ENCODE results near the gene AGRN.
"Not testable (repeated sequence)": the region's sequence is repeated elsewhere in the genome, so short reads cannot be mapped to it uniquely, and the experiment has no call there.

The AGRN gene

DNA sequence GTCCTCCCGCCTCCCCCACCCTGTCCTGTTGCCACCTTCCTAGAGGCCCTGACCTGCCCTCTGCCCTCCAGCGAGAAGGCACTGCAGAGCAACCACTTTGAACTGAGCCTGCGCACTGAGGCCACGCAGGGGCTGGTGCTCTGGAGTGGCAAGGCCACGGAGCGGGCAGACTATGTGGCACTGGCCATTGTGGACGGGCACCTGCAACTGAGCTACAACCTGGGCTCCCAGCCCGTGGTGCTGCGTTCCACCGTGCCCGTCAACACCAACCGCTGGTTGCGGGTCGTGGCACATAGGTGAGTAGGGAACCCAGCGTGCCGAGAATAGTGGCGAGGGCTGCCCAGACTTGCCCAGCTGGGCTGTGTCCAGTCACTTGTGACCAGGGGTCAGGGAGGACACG is 33.8 kb downstream of the AGRN start:
- DNase-seq (ENCODE audit: low read depth) = no peak

DNA sequence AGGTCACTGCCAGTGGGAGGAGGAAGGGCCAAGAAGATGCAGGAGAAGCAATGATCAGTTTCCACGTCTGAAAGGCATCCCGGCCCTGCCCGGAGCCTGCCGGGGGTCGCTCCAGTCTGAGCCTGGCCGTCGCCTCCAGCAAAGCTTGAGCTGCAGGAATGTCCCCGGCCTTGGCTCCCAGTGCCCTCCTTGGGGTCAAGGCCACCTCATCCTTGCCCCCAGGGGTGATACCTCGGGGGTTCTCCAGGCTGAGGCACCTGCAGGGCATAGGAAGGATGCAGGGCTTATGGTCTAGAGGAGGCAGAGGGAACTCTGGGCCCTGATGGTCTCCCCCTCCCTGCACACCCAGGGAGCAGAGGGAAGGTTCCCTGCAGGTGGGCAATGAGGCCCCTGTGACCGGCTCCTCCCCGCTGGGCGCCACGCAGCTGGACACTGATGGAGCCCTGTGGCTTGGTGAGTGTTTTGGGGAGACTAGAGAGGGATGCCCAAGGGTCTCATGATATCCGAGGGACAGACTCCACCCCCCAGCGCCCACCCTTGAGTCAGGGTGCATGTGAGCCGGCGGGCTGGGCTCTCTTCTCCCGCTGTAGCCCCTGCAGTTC is 34.3 kb downstream of the AGRN start:
- DNase-seq (ENCODE audit: low read depth) = no peak

DNA sequence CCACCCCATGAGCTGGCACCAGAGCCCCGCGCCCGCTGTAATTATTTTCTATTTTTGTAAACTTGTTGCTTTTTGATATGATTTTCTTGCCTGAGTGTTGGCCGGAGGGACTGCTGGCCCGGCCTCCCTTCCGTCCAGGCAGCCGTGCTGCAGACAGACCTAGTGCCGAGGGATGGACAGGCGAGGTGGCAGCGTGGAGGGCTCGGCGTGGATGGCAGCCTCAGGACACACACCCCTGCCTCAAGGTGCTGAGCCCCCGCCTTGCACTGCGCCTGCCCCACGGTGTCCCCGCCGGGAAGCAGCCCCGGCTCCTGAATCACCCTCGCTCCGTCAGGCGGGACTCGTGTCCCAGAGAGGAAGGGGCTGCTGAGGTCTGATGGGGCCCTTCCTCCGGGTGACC is 35.1 kb downstream of the AGRN start:
- DNase-seq (ENCODE audit: low read depth) = no peak

DNA sequence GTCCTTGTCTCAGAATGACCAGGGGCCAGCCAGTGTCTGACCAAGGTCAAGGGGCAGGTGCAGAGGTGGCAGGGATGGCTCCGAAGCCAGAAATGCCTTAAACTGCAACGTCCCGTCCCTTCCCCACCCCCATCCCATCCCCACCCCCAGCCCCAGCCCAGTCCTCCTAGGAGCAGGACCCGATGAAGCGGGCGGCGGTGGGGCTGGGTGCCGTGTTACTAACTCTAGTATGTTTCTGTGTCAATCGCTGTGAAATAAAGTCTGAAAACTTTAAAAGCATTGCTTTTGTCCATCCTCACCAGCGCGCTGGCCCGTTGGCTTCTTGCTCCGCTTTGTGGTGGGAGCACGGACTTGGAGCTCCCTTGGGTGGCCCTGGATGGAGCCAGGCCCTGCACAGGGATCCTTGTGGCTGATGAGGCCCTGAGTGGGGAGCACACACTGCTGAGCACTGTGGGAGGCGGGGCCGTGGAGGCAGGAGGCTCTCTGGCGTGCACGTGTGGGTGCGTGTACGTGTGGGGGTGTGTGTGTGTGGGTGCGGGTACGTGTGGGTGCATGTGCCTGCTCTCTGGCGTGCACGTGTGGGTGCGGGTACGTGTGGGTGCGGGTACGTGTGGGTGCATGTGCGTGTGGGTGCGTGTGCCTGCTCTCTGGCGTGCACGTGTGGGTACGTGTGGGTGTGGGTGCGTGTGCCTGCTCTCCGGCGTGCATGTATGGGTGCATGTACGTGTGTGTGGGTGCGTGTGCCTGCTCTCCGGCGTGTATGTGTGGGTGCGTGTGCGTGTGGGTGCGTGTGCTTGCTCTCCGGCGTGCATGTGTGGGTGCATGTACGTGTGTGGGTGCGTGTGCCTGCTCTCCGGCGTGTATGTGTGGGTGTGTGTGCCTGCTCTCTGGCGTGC is 36.2 kb downstream of the AGRN start:
- DNase-seq (ENCODE audit: low read depth) = no peak

DNA sequence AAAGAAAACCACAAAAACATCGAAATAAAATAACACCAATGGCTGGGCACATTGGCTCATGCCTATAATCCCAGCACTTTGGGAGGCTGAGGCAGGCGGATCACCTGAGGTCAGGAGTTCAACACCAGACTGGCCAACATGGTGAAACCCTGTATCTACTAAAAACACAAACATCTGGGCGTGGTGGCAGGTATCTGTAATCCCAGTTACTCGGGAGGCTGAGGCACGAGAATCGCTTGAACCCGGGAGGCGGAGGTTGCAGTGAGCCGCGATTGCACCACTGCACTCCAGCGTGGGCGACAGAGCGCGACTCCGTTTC is 37.8 kb downstream of the AGRN start:
- DNase-seq (ENCODE audit: low read depth) = not testable (repeated sequence)

DNA sequence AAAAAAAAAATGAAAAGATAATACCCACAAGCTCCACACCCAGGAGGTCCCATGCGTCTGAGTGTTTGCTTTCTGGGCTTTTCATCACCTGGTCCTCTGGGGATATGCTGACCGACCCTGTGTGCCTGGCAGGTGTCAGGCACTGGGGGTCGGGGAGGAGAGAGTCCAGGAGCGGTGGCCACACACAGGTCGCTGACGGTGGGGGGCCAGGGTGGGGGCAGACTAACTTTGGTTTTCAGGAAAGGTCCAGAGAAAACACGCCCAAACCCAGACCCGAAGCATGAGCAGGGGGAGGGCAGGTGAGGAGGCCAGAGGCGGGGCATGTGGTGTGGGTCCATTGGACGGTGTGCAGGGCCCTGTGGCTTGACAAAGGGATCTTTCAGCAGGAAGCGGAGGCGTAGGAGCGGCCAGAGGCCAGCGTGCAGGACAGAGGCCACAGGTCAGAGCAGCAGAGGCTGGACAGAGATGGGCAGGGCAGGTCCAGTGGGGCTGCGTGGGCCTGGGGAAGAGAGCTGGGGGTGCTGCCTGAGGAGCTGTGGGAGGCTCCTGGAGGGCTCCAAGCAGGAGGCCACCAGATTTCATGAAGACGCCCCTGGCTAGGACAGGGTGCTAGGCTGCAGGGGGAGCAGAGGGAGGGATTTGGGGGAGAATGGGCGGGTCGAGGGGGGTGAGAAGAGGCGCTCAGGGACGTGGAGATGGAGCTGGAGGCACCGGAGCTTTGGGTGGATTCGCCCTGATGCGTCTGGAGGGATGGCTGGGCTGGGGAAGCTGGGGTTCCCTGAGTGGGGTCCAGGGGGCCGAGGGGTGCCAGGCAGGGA is 38.4 kb downstream of the AGRN start:
- no peak for DNase-seq (ENCODE audit: low read depth)

DNA sequence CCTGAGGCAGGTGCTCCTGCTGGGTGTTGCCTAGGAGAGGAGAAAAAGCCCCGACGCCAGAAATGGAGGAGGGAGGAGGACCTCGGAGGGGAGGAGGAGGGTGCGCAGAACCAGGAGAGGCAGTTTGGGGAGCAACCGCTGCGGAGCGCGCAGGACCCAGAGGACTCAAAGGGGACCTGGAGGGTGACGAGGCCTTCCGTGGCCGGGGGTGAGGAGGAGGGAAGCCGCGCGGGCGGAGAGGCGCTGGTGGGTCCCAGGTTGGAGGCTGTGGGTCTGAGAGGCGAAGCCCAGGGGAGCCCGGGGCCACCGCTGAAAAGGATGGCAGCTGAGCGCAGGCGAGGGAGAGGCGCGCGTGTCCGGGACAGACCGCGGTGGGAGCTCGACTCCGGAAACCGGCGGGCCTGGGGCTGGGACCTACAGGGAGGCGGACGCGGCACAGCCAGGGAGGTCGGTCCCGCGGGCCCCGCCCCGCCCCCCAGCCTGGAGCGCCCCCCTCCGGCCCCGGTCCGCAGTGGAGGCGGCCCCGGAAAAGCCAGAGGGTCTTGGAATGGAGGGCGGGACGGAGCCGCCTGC is 39.1 kb downstream of the AGRN start:
- no peak for DNase-seq (ENCODE audit: low read depth)

DNA sequence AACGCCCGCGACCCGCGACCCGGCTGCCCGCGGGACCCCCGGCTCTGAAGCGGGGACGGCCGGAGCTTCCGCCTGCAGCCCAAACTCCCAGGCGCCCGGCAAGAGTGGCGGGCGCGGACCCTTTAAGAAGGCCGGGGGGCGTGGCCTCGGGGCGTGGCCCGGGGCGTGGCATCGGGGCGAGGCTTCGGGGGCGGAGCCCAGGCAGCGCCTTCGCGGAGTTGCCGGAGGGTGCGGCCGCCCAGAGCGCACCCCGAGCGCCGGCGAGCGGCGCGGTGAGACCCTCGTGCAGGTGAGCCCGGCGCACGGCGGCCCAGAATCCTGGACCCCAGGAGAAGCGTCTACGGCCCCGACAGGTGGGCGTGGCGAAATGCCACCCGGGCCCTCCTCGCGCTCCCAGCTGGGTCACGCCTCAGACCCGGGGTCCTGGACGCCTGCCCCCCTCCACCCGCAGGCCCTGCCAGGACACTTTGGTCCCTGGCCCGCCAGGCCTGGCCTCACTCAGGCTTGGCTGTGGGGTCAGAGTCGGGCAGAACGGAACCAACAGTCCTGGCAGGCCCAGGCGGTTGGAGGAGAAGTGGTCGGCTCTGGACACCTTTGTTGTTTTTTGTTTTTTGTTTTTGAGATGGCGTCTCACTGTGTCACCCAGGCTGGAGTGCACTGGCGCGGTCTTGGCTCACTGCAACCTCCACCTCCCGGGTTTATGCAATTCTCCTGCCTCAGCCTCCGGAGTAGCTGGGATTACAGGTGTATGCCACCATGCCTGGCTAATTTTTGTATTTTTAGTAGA is 39.8 kb downstream of the AGRN start:
- peak; percentile 89 for DNase-seq (ENCODE audit: low read depth)

DNA sequence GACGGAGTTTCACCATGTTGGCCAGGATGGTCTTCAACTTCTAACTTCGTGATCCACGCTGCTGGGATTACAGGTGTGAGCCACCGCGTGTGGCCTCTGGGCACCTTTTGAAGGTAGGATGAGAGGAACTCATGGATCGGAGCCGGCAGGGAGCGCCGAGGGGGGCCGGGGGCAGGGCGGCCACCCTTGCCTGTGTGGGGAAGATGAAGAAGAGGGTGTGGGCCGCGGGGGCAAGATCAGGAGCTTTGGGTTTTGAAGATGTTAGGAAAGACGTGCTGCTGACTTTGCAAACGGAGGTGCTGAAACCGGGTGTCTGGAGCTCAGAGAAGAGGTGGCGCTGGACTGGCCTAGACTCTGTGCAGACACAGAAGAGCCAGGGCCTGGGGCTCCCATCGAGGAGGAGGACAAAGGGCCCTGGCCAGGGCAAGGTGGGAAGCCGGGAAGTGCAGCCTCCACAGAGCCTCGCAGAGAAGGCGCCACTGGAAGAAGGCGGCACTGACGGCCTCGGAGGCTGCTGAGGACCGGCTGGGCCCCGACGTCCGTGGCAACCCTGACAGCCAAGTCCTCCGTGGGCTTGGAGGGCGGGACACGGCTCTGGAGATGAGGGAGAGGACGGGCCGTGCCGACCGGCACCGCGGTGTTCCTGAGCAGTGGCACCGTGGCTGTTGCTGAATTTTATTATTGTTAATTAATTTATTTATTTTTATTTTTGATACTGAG is 40.5 kb downstream of the AGRN start:
- no peak for DNase-seq (ENCODE audit: low read depth)

DNA sequence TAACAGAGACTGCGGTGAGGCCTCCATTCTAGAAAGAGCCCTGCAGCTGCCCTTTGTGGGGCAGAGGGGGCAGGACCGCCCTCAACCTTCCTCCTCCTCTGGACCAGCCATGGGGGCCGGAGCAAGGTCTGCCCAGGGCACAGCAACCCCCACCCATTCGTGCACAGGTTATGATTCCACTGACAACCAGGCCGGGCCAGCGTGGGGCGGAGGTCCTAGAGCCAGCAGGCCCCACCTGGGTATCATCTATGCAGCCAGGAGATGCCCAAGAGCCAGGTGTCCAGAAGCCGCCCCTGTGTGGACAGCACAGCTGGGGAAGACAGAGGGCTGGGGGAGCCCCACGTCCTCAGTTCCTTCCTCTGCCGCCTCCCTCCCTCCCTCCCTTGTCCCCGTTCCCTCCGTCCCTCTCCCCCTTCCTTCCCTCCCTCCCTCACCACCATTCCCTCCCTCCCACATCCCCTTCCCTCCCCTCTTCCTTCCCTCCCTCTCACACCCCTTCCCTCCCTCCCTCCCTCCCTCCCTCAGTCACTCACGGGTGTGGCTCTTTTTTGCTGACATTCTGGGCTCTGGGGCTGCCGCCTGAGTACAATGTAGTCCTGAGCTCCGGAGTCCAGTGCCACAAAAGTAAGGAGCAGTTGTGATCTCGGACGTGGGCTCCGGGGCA is 41.9 kb downstream of the AGRN start:
- no peak for DNase-seq (ENCODE audit: low read depth)

DNA sequence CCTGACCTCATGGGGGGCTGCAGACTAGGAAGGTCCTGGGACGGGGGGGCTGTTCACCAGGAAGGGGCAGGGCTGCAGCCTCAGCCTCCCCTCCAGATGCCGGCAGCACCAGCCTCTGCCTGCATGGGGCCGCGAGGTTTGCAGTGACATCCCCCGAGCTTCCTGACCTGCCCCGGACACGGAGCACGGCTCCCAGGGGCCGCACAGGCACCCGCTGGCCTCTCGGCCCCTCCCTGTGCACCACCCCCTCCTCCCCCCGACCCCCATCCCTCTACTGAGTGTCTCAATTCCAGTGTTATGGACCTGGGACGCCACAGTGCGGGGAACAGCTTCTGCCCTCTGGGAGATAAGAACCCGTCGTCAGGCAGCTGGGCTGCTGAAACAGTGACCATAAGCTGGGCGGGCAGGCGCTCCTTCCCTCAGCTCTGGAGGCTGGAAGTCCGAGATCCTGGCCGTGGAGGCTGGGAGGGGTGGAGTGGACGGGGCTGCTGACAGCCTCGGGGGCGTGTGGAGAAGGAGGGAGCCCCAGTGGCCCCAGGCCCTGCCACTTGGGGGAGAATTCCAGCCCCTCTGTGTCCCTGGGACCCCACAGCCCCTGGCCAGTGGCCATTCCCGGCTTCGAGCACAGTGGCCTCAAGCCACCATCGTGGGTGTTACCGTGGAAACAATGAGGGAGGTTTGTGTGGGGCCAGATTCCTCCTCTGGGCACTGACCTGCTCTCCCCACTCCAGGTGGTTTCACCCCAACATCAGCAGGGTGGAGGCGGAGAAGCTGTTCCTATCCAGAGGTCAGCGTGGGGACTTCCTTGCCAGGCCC is 42.6 kb downstream of the AGRN start:
- no peak for DNase-seq (ENCODE audit: low read depth)

DNA sequence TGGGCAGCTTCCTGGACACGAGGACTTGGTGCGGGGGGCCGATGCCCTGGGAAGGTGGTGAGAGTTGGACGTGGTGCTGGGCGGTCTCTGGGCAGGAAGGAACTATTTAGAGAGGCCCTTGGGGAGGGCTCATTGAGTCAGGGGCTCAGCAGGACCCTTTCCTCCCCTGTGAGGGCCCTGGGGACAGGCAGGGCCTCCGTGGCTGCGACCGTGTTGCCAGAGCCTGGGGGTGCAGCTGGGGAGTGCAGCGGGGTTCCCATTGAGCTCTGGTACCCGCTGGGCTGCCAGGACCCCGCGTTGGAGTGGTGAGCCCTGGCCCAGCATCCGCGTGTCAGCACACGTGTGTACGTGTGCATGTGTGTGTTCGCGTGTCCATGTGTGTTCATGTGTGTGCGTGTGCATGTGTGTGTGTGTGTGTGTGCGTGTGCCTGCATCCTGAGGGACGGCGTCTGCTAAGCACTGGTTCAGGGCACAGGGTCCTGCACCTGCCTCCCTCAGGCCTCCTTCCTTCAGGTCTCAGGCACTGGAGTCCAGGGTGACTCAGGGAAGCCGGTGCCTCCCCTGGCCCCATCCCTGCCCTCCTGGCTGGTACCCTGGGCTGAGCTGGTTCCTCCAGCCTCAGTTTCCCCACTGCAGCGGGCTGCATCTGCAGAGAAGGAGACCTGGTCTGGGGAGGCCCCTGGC is 43.5 kb downstream of the AGRN start:
- no peak for DNase-seq (ENCODE audit: low read depth)

DNA sequence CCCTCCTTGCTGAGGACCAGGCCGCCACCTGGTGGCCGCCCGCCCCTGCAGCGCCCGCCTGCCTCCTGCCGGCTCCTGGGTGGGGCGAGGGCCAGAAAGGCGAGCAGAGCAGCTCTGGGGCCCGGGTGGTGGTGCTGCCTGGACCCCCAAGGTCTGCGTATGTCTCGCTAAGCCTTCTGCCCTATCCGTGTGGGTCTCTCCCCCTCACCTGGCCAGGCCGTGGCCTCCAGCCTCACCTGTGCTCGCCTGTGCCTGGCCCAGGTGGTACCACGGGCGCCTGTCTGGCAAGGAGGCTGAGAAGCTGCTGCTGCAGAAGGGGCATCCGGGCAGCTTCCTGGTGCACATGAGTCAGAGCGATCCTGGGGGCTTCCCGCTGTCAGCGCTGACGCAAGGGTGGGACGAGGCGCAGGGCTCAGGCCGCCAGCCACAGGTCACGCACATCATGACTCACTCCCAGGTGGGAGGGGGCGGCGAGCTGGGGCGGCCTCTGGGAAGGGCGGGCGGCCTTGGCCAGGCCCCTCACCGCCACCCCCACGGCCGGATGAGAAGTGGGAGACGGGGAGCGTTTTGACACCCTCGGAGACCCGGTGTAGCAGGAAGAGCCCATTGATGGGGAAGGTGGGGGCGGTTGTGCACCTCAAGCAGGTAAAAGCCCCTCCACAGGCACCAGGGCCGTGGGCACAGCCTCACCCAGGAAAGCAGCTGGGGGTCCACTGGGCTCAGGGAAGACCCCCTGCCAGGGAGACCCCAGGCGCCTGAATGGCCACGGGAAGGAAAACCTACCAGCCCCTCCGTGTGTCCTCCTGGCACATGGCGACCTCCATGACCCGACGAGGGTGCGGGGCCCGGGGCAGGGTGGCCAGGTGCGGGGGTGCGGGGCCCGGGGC is 44.3 kb downstream of the AGRN start:
- peak; percentile 90 for DNase-seq (ENCODE audit: low read depth)

DNA sequence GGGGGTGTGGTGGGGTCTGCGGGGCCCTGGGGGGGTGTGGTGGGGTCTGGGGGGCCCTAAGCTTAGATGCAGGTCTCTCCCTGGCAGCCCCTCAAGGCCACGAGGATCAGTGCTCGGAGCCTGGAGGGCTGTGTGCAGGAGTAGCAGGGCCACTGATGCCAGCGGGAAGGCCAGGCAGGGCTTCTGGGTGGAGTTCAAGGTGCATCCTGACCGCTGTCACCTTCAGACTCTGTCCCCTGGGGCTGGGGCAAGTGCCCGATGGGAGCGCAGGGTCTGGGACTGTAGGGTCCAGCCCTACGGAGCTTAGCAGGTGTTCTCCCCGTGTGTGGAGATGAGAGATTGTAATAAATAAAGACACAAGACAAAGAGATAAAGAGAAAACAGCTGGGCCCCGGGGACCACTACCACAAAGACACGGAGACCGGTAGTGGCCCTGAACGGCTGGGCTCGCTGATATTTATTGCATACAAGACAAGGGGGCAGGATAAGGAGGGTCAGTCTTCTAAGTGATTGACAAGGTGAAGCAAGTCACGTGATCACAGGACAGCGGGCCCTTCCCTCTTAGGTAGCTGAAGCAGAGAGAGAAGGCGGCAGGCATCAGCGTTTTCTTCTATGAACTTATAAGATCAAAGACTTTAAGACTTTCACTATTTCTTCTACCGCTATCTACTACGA is 45.5 kb downstream of the AGRN start:
- no peak for DNase-seq (ENCODE audit: low read depth)

DNA sequence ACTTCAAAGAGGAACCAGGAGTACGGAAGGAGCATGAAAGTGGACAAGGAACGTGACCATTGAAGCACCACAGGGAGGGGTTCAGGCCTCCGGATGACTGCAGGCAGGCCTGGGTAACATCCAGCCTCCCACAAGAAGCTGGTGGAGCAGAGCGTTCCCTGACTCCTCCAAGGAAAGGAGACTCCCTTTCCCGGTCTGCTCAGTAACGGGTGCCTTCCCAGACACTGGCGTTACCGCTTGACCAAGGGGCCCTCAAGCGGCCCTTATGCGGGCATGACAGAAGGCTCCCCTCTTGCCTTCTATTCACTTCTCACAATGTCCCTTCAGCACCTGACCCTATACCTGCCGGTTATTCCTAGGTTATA is 46.0 kb downstream of the AGRN start:
- not testable (repeated sequence) for DNase-seq (ENCODE audit: low read depth)

DNA sequence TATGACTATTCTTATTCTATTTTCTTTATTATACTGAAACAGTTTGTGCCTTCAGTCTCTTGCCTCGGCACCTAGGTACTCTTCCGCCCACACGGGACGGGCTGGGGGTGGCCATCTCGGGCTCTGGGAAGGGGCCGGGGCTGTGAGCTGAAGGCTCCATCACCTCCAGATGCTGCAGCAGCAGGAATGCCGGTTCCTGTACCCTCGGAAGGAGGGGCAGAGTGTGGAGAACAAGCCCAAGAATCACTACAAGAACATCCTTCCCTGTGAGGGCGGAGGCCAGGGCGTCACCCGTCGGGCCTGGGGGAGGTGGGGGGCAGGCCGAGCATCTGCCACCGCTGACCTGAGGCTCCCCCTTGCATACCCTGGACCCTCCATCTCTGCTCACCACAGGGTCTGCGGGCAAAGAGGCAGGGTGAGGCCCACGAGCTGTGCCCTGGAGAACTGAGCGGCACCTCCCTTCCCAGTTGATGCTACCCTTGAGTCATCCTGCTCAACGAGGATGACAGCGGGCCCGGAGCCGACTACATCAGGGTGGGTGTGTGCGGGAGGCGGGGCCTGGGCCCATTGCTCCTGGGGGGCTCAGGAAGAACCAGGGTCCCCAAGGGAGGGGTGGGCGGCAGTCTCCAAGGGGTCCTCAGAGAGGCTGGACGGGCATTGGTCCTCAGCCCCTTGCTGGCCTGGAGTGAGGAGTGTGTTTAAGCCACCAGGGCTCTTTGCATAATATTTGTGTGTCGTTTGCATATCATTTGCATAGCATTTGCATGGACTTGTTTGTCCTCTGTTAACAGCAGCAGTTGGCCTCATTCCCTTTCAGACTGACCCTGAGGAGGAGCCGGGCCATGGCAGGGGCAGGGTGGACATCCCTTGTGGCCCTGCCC is 46.7 kb downstream of the AGRN start:
- DNase-seq (ENCODE audit: low read depth) = no peak

Data from stimulated activated CD8-positive, alpha-beta memory T cell treated with anti-CD3 and anti-CD28 coated beads, Interleukin-12 subunit alpha, Interleukin-12 subunit beta, amount 100 ng/mL, for 4 hours (primary cell).